ENCODE results near the gene OR5C1.
"Not testable (repeated sequence)": the region's sequence is repeated elsewhere in the genome, so short reads cannot be mapped to it uniquely, and the experiment has no call there.

Gene OR5C1

DNA sequence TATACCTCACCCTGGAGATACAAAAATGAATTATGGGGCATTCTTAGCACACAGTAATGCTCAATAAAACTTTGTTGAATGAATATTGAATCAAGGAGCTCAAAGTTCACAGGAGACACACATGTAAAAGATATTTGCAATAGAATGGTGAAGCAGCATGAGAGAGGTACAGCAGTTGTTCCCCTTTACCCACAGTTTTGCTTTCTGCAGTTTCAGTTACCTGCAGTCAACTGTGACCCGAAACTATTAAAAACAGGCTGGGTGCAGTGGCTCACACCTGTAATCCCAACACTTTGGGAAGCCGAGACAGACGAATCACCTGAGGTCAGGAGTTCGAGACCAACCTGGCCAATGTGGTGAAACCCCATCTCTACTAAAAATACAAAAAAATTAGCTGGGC, 2.4 kb upstream of the OR5C1 start:
- peaks cover 0 to 6% (median 3%) of the 10 kb centered on the region in 5 donors for H3K36me3 ChIP-seq (ENCODE audit: control insufficient read depth in 5 of 5, insufficient read depth in 5 of 5, low read length in 5 of 5)
- no peak overlapping the region for H3K4me3 ChIP-seq (ENCODE audit: low read depth in 1 of 5, low read length in 5 of 5)
- H3K27me3 ChIP-seq (ENCODE audit: control insufficient read depth in 5 of 5, insufficient read depth in 4 of 5, low read length in 5 of 5), result no peaks in the 10 kb centered on the region
- H3K4me1 ChIP-seq (ENCODE audit: control insufficient read depth in 5 of 5, insufficient read depth in 5 of 5, low read length in 5 of 5), result no peaks in the 10 kb centered on the region
- no peak overlapping the region for H3K9ac ChIP-seq (ENCODE audit: low read length in 5 of 5)
- H3K27ac ChIP-seq (ENCODE audit: low read depth, low read length), result no peak overlapping the region
- H3K9me3 ChIP-seq (ENCODE audit: control insufficient read depth in 5 of 5, low read length in 5 of 5), result no peaks in the 10 kb centered on the region

GRCh38 chr9:122789256-122790046, 718 bp downstream of the OR5C1 start:
- no peaks in the 10 kb centered on the region for H3K27me3 ChIP-seq (ENCODE audit: control insufficient read depth in 5 of 5, insufficient read depth in 4 of 5, low read length in 5 of 5)
- no peak overlapping the region for H3K4me3 ChIP-seq (ENCODE audit: low read depth in 1 of 5, low read length in 5 of 5)
- H3K27ac ChIP-seq (ENCODE audit: low read depth, low read length), result no peak overlapping the region
- H3K9ac ChIP-seq (ENCODE audit: low read length in 5 of 5), result no peak overlapping the region
- H3K4me1 ChIP-seq (ENCODE audit: control insufficient read depth in 5 of 5, insufficient read depth in 5 of 5, low read length in 5 of 5), result no peaks in the 10 kb centered on the region
- H3K36me3 ChIP-seq (ENCODE audit: control insufficient read depth in 5 of 5, insufficient read depth in 5 of 5, low read length in 5 of 5), result peaks cover 0 to 6% (median 2%) of the 10 kb centered on the region in 5 donors
- H3K9me3 ChIP-seq (ENCODE audit: control insufficient read depth in 5 of 5, low read length in 5 of 5), result no peaks in the 10 kb centered on the region

DNA sequence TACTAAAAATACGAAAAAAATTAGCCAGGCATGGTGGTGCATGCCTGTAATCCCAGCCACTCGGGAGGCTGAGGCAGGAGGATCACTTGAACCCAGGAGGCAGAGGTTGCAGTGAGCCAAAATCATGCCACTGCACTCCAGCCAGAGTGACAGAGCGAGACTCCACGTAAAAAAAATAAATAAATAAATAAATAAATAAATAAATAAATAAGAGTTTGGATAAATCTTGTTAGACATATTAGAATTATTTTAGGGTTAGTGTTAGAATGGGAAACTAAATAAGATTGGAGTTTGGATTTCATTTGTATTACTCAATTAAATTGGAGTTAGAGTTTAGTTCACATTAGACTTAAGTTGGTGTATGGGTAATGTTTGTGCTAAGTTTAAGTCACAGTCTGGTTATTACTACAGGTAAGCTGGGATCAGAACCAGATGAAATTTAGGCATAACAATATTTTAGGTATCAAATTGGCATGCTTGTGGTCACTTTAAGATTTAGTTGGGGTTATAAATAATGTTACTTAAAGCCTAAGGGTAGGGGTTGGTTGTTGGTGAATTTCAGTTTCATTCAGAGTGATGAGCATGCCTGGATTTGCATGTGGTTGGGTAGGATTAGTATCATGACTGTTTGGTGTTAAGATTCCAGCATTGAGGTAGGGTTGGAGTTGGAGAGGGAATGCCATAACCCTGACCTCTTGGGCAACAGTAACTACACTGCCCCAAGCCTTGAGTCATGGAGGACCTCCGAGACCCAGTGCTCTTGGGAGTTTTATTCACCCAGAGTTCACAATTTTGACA, 3.3 kb downstream of the OR5C1 start:
- no peak overlapping the region for H3K27ac ChIP-seq (ENCODE audit: low read depth, low read length)
- H3K4me3 ChIP-seq (ENCODE audit: low read depth in 1 of 5, low read length in 5 of 5), result no peak overlapping the region
- H3K9ac ChIP-seq (ENCODE audit: low read length in 5 of 5), result no peak overlapping the region
- H3K27me3 ChIP-seq (ENCODE audit: control insufficient read depth in 5 of 5, insufficient read depth in 4 of 5, low read length in 5 of 5), result no peaks in the 10 kb centered on the region
- H3K9me3 ChIP-seq (ENCODE audit: control insufficient read depth in 5 of 5, low read length in 5 of 5), result no peaks in the 10 kb centered on the region
- peaks cover 0 to 5% (median 2%) of the 10 kb centered on the region in 5 donors for H3K36me3 ChIP-seq (ENCODE audit: control insufficient read depth in 5 of 5, insufficient read depth in 5 of 5, low read length in 5 of 5)
- no peaks in the 10 kb centered on the region for H3K4me1 ChIP-seq (ENCODE audit: control insufficient read depth in 5 of 5, insufficient read depth in 5 of 5, low read length in 5 of 5)

DNA sequence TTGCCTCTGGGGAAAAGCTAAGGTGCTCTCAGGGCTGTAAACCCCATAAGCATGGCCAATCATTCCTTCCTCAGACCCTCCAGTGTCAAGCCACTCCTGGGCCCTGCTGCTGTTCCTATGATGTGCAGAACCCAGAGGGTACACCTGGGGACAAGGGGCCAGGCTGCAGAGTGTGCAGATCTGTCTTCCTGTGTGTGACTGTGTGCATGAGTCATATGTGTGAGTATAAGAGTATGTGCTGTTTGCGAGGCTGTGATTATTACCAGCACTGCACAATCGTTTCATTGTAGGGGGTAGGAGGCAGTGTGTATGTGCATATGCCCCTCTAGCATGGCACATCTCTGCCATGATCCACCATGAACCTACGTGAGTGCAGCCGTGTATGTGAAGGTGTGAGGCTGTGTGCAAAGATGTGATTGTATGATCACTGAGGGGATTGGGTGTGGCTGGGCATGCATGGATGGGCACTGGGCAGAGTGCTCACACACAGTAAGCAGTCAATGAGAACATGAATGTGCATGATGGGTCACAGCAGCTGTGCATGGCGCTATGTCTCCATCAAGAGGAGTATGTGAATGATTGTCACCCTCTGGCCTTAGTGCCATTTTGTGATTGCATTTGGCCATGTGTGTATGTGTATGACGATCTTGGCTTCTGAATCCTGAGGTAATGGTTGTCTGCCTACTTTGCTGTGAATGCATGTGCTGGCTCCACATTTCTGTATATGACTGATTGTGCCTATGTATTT, 8.8 kb downstream of the OR5C1 start:
- H3K4me1 ChIP-seq (ENCODE audit: control insufficient read depth in 5 of 5, insufficient read depth in 5 of 5, low read length in 5 of 5), result no peaks in the 10 kb centered on the region
- no peaks in the 10 kb centered on the region for H3K9me3 ChIP-seq (ENCODE audit: control insufficient read depth in 5 of 5, low read length in 5 of 5)
- H3K27me3 ChIP-seq (ENCODE audit: control insufficient read depth in 5 of 5, insufficient read depth in 4 of 5, low read length in 5 of 5), result no peaks in the 10 kb centered on the region
- no peaks in the 10 kb centered on the region for H3K36me3 ChIP-seq (ENCODE audit: control insufficient read depth in 5 of 5, insufficient read depth in 5 of 5, low read length in 5 of 5)
- H3K27ac ChIP-seq (ENCODE audit: low read depth, low read length), result no peak overlapping the region
- H3K9ac ChIP-seq (ENCODE audit: low read length in 5 of 5), result no peak overlapping the region
- no peak overlapping the region for H3K4me3 ChIP-seq (ENCODE audit: low read depth in 1 of 5, low read length in 5 of 5)

- no peak within 1 kb of the TSS for H3K9ac ChIP-seq (ENCODE audit: low read length in 5 of 5)
- no peak within 1 kb of the TSS for H3K4me3 ChIP-seq (ENCODE audit: low read depth in 1 of 5, low read length in 5 of 5)
- no peaks in the 10 kb centered on the region for H3K4me1 ChIP-seq (ENCODE audit: control insufficient read depth in 5 of 5, insufficient read depth in 5 of 5, low read length in 5 of 5)
- no peaks in the 10 kb centered on the region for H3K27me3 ChIP-seq (ENCODE audit: control insufficient read depth in 5 of 5, insufficient read depth in 4 of 5, low read length in 5 of 5)
- no peaks in the 10 kb centered on the region for H3K9me3 ChIP-seq (ENCODE audit: control insufficient read depth in 5 of 5, low read length in 5 of 5)
- no peak within 1 kb of the TSS for H3K27ac ChIP-seq (ENCODE audit: low read depth, low read length)
- H3K36me3 ChIP-seq (ENCODE audit: control insufficient read depth in 5 of 5, insufficient read depth in 5 of 5, low read length in 5 of 5), result peaks cover 0 to 10% (median 0%) of the 10 kb centered on the region in 5 donors
These were observed 11.6 kb downstream of the OR5C1 start, which contains the start of gene OR1K1 for GRCh38 chr9:122800066-122801060. OR1K1 (plus strand) TSS chr9:122800123; CDS start chr9:122800123, 0 bp downstream.

DNA sequence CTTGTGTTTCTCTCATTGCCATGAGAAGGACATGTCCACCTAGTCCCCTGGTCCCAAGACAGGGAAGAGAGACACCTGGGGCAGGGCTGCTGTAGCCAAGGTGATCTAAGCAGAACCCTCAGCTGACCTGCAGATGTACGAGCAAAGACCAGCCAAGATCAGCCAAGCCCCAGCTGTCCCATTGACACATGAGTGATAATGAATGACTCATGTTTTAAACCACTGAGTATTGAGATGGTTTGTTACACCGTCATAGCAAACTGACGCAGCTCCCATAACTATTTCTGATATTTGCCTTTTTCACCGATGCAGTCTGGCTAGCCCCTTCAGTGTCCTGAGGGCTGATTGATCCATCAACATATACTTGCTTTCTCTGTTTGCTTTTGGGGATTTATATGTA, 17.9 kb downstream of the OR5C1 start:
- Histone ChIP-seq H3K27ac (ENCODE audit: low read depth, low read length) (no peak overlapping the region), H3K9ac (ENCODE audit: low read length in 5 of 5) (no peak overlapping the region), H3K4me3 (ENCODE audit: low read depth in 1 of 5, low read length in 5 of 5) (no peak overlapping the region), H3K4me1 (ENCODE audit: control insufficient read depth in 5 of 5, insufficient read depth in 5 of 5, low read length in 5 of 5) (peaks cover 0 to 9% (median 0%) of the 10 kb centered on the region in 5 donors), H3K9me3 (ENCODE audit: control insufficient read depth in 5 of 5, low read length in 5 of 5) (no peaks in the 10 kb centered on the region), H3K27me3 (ENCODE audit: control insufficient read depth in 5 of 5, insufficient read depth in 4 of 5, low read length in 5 of 5) (no peaks in the 10 kb centered on the region), H3K36me3 (ENCODE audit: control insufficient read depth in 5 of 5, insufficient read depth in 5 of 5, low read length in 5 of 5) (peaks cover 0 to 10% (median 0%) of the 10 kb centered on the region in 5 donors)

DNA sequence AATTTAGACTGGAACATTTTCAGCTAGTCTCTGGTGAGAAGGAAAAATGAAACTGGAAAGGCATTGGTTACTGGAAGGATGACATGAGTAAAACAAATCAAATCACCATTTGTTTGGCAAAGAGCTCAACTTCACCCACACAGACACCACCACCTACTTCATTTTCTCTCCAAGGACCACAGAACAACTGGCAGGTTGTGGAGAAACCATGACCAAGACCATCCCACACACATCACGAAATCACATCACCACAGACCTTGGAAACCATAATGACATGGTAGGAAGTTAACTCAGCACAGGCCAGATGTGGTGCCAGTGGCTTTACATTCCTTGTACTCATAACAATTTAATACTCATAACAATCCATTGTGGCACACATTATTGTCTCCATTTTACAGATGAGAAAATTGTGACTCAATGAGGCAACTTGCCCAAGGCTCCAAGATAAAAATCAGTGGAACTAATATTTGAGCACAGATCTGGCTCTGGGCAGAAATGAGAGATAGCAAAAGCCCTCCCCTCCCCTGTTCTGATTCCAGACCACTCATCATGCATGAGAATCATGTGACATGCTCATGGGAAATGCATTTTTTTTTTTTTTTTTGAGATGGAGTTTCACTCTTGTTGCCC, 18.7 kb downstream of the OR5C1 start:
- peaks cover 0 to 10% (median 0%) of the 10 kb centered on the region in 5 donors for H3K36me3 ChIP-seq (ENCODE audit: control insufficient read depth in 5 of 5, insufficient read depth in 5 of 5, low read length in 5 of 5)
- no peaks in the 10 kb centered on the region for H3K9me3 ChIP-seq (ENCODE audit: control insufficient read depth in 5 of 5, low read length in 5 of 5)
- H3K4me1 ChIP-seq (ENCODE audit: control insufficient read depth in 5 of 5, insufficient read depth in 5 of 5, low read length in 5 of 5), result peaks cover 0 to 9% (median 0%) of the 10 kb centered on the region in 5 donors
- H3K4me3 ChIP-seq (ENCODE audit: low read depth in 1 of 5, low read length in 5 of 5), result no peak overlapping the region
- no peaks in the 10 kb centered on the region for H3K27me3 ChIP-seq (ENCODE audit: control insufficient read depth in 5 of 5, insufficient read depth in 4 of 5, low read length in 5 of 5)
- no peak overlapping the region for H3K27ac ChIP-seq (ENCODE audit: low read depth, low read length)
- no peak overlapping the region for H3K9ac ChIP-seq (ENCODE audit: low read length in 5 of 5)

GRCh38 chr9:122808141-122808540, 19.4 kb downstream of the OR5C1 start:
- no peak overlapping the region for H3K4me3 ChIP-seq (ENCODE audit: low read depth in 1 of 5, low read length in 5 of 5)
- no peak overlapping the region for H3K9ac ChIP-seq (ENCODE audit: low read length in 5 of 5)
- no peak overlapping the region for H3K27ac ChIP-seq (ENCODE audit: low read depth, low read length)
- H3K9me3 ChIP-seq (ENCODE audit: control insufficient read depth in 5 of 5, low read length in 5 of 5), result no peaks in the 10 kb centered on the region
- H3K36me3 ChIP-seq (ENCODE audit: control insufficient read depth in 5 of 5, insufficient read depth in 5 of 5, low read length in 5 of 5), result peaks cover 0 to 6% (median 0%) of the 10 kb centered on the region in 5 donors
- H3K27me3 ChIP-seq (ENCODE audit: control insufficient read depth in 5 of 5, insufficient read depth in 4 of 5, low read length in 5 of 5), result no peaks in the 10 kb centered on the region
- peaks cover 0 to 9% (median 0%) of the 10 kb centered on the region in 5 donors for H3K4me1 ChIP-seq (ENCODE audit: control insufficient read depth in 5 of 5, insufficient read depth in 5 of 5, low read length in 5 of 5)

- not testable (repeated sequence) for H3K4me1 ChIP-seq (ENCODE audit: control insufficient read depth in 5 of 5, insufficient read depth in 5 of 5, low read length in 5 of 5); H3K4me3 ChIP-seq (ENCODE audit: low read depth in 1 of 5, low read length in 5 of 5); H3K9me3 ChIP-seq (ENCODE audit: control insufficient read depth in 5 of 5, low read length in 5 of 5); H3K27ac ChIP-seq (ENCODE audit: low read depth, low read length); H3K9ac ChIP-seq (ENCODE audit: low read length in 5 of 5); H3K27me3 ChIP-seq (ENCODE audit: control insufficient read depth in 5 of 5, insufficient read depth in 4 of 5, low read length in 5 of 5); H3K36me3 ChIP-seq (ENCODE audit: control insufficient read depth in 5 of 5, insufficient read depth in 5 of 5, low read length in 5 of 5)
These were observed 20.5 kb downstream of the OR5C1 start for GRCh38 chr9:122809261-122809660.

Data from subcutaneous abdominal adipose tissue (tissue), 5 donors.